Measurements from ENCODE around the gene ZRSR2.
"Not testable (repeated sequence)": the region's sequence is repeated elsewhere in the genome, so short reads cannot be mapped to it uniquely, and the experiment has no call there.

Gene ZRSR2
- long read RNA-seq, donor 1: 0 reads
- long read RNA-seq, donor 2: 0 reads
- long read RNA-seq, donor 3, partial matches to known transcripts: 0 of 2 reads
- long read RNA-seq, donor 3, other reads (novel, unspliced or antisense): 0 of 2 reads
- long read RNA-seq, donor 4, partial matches to known transcripts: 0 of 1 reads
- long read RNA-seq, donor 4, other reads (novel, unspliced or antisense): 0 of 1 reads
- long read RNA-seq, donor 5, partial matches to known transcripts: 0 of 2 reads
- long read RNA-seq, donor 5, other reads (novel, unspliced or antisense): 0 of 2 reads
- long read RNA-seq, donor 6, partial matches to known transcripts: 0 of 1 reads
- long read RNA-seq, donor 6, other reads (novel, unspliced or antisense): 0 of 1 reads
- long read RNA-seq, donor 7, partial matches to known transcripts: 5 of 31 reads
- long read RNA-seq, donor 7, other reads (novel, unspliced or antisense): 24 of 31 reads
- long read RNA-seq, donor 8, partial matches to known transcripts: 0 of 3 reads
- long read RNA-seq, donor 8, other reads (novel, unspliced or antisense): 0 of 3 reads

DNA sequence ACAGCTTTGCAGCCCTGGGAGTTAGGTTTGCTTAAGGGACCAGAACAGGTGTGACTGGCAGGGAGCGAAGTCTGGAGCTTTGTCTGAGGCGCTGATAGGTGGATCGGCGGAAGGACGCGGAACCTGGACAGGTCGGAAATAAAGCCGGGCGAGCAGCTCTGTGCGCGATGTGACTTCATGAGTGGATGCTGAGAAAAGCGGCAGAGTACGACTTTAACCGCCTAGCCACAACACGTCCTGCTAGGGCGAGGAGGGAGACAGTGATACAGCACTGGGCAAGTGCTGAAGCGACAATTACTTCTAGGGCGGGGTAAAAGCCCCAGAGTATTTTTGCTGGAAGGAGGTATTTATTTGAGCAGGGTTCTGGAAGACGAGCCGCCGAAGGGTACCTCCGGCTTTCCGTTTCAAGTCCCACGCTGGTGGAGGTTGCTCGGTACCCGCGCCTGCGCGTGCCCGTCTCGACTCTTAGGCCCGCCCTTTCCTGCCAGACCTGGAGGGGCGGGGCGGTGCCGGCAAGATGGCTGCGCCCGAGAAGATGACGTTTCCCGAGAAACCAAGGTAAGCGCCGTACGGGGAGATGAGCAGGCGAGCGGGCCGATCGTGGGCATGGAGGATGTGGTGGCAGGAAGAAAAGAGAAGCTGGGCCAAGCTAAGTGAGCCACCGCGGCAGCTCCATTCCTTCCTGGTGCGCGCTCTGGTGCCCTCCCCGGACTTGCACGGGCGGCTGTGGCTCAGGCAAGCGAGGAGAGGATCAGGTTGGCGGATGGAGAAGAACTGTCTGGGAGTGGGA is at the start of gene ZRSR2:
ZRSR2 (plus strand) TSS at position 506 of the 790 bp plus-strand sequence; CDS start at position 518, 12 bp downstream.
- peak; percentile 83 for DNase-seq

DNA sequence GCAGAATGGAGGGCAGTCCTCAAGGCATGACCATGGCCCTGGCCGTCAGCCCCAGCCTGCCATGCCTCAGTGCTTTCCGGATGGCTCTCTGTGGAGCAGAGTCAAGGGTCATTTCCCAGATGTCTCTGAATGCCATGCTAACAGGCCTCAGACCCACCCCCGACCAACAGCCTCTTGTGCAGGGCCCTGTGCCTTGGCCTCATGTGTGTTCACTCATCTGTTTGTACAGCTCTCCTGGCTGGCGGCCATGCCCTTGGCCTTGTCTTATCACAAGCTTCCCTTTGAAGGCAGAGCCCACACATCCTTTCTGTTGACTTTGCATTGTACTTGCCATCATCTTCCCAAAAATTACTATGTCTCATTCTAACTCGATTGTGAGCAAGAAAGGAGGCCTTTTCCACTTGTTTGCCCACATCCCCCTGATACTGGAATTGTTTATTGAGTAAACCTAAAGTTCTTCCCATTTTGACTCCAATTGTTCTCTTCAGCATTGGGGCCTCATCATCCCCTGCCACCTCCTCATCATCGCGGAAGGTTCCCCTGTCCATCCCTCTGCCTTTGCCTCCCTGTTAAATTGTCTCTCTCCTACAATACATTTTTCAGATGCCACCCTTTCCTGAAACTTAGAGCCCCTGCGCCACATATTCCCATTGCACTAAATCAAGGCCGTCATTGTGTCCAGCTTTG is 46.0 kb upstream of the ZRSR2 start:
- no peak for DNase-seq

DNA sequence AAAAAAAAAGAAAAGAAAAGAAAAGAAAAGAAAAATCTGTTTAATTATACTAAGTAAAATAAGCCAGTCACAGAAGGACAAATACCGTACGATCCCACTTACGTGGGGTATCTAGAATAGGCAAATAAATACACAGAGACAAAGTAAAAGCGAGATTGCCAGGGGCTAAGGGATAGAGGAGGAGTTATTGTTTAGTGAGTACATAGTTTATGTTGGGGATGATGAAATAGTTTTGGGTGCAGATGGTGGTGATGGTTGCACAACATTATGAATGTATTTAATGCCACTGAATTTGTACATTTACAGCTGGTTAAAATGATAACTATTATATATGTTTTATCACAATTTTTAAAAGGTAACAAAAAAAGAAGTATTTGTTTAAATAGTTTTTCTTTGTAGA is 45.1 kb upstream of the ZRSR2 start:
- no peak for DNase-seq

DNA sequence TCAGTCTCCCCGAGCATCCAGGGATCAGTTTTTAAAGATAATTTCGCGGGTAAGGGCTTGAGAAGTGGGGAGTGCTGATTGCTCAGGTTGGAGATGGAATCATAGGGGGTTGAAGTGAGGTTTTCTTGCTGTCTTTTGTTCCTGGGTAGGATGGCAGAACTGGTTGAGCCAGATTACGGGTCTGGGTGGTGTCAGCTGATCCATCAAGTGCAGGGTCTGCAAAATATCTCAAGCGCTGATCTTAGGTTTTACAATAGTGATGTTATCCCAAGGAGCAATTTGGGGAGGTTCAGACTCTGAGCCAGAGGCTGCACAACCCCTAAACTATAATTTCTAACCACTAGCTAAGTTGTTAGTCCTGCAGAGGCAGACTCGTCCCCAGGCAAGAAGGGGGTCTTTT is 43.6 kb upstream of the ZRSR2 start:
- DNase-seq: not testable (repeated sequence)

DNA sequence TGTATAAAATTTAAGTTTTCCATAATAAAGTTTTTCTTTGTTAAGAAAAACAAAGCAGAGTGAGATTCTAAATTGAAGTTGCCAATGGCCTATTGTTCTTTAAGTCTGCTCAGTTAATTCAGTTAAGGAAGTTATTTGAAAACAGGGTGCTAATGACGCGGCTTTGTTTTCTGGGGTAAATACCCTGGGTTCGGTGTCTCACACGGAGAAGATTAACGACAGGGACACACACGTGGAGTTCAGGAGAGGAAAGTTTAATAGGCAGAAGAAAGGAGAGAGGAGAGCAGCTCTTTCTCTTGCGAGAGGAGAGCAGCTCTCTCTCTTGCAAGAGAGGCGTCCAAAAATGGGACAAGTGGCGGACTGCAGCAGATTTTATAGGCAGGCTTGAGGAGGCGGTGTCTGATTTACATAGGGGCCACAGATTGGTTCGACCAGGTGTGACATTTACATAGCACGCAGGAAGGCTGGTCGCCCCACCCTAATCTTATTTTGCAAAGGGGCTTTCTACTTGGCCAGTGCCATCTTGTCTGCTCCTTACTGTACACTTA is 42.6 kb upstream of the ZRSR2 start:
- DNase-seq: no peak

DNA sequence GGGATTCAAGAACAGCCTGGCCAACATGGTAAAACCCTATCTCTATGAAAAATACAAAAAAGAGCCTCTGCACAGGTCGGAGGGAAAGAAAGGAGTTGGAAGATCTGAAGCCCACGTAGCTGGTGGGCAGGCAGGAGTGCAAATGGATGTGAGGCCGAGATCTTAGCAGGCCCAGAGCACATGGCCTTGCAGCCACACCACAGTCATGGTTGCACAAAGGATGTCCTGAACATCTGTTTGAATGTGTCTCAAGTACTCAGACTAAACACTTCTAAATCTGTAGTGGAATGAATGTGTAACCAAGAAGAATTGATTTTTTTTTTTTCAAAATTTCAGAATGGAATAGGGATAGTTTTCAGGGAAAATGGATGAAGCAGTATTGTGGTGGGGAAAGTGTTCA is 41.4 kb upstream of the ZRSR2 start:
- DNase-seq: no peak

DNA sequence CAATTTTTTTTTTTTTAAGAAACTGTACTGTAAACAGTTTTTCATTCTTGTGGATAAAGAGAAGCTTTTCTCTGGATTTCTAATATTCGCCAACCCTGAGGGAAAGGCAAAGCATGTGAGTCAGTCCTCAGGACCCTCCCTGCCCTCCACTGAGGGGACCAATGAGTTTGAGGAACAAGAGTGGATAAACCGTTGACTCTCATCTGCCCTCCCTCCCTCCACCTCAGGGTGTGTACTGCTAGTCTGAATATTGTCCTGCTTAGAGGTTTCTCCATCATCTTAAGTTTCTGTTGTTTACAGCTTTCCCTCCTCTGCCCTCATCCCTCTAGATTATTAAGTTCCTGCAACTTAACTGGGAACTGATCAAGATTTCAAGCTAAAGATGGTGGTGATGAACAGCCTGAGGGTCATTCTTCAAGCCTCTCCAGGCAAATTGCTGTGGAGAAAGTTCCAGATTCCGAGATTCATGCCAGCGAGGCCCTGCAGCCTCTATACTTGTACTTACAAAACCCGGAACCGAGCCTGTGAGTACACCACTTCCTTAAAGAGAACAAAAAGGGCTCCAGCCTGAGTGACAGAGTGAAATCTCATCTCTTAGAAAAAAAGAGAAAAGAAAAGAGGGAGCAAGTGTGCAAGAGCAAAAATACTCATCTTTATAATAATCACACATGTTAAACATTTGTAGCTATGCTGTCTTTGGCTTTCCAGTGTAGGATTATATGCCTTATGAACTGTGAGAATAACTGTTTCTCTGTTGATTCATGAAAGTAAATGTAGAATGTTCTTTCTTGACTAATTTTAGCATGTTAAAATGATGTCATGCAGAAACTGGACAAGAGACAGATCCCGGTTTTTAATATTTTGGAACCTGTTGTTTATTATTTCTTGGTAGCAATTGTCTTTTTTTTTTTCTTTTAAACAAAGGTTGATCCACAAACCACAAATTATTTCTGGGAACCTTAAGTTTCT is 40.4 kb upstream of the ZRSR2 start:
- DNase-seq: no peak

- no peak for DNase-seq
Observed at GRCh38 chrX:15750611-15751154, 39.6 kb upstream of the ZRSR2 start.

GRCh38 chrX:15751155-15751819 is 39.0 kb upstream of the ZRSR2 start:
- DNase-seq: no peak

GRCh38 chrX:15755091-15755490 is 35.2 kb upstream of the ZRSR2 start:
- no peak for DNase-seq

DNA sequence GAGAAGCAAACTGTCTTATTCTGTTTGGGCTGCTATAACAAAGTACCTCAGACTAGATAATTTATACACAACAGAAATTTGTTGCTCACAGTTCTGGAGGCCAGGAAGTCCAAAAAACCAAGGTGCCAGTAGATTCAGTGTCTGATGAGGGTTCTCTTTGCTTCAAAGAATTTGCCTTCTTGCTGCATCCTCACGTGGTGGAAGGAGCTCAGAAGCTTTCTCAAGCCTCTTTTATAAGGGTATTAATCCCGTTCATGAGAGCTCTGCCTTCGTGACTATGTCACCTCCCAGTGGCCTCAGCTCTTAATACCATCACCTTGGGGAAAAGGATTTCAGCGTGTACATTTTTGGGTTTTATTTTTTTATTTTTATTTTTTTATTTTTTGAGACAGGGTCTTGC is 32.1 kb upstream of the ZRSR2 start:
- no peak for DNase-seq

- not testable (repeated sequence) for DNase-seq
Observed at GRCh38 chrX:15759886-15760285, 30.4 kb upstream of the ZRSR2 start.

DNA sequence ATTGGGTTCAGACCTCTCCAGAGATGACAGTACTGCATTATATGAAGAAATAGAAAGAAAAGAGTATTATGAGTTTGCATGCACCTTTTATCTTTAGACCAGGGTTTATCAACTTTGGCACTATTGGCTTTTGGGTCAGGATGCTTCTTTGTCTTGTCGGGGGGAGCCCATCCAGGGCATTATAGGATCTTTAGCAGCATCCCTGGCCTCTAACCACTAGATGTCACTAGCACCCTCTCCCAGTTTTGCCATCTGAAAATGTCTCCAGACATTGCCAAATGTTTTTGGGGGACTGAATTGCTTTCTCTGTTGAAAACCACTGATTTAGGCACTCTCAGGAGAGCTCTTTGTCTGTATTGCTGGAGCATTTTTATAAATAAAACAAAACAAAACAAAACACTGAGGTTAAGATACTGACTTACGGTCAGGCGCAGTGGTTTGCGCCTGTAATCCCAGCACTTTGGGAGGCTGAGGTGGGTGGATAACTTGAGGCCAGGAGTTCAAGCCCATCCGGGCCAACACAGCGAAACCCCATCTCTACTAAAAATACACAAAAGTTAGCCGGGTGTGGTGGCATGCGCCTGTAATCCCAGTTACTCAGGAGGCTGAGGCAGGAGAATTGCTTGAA is 28.6 kb upstream of the ZRSR2 start:
- no peak for DNase-seq

DNA sequence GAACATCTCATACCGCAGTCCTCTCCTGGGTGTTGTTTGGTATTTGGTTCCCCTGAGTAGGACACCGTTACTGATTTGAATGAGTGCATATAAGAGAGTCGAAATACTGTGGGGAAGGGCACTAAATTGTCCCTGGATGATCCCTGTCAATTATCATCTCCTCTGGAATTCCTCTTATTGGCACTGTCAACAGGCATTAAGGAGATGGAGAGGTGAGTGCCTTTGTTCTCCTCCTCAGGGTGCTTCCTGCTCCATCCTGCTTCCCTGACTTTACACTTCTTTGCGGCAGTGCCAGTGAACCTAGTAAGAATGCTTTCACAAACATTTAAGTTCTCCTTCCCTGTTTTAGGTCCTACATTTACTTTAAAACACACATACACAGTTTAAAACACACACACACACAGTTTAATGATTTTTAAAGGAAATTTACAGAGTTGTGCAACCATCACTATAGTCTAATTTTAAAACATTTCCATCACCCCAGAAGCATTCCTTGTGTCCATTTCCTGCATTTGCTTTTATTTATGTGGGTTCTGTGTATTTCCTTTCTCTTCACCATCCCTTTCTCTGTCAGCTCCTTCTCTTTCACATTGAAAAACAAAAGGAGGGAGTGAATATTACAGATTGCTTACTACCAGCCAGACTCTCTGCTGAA is 20.9 kb upstream of the ZRSR2 start:
- DNase-seq: no peak

DNA sequence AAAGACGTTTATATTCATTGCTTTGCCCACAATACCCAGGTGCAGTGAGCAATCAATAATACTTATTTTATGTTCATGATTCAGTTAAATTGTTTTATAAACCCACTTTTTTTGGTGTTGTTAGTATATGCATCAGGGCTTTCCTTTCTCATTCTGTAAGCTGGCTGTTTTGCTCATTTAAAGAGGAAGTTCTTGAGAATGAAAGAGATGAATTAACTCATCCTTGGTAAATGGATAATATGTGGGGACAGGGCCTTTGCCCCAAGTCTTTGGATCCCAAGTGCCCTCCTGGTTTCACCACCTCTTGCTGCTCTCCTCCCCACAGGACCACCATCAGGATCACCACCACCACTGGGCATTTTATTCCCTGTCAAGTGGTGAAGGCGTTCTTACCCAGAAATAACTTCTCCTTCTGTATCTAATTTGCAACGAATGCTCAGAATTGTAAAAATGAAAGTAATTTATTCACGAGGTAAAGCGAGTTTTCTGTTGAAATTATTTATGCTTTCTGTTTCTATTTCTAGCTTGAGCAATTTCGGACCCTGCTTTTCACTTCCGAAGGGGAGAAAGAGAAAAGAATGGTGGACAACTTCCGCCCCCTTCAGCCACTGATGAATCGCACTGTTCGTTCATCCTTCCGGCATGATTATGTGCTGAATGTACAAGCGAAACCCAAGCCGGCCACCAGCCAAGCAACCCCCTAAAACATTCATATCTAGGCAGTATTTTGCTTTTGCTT is 8.2 kb upstream of the ZRSR2 start:
- DNase-seq: no peak

DNA sequence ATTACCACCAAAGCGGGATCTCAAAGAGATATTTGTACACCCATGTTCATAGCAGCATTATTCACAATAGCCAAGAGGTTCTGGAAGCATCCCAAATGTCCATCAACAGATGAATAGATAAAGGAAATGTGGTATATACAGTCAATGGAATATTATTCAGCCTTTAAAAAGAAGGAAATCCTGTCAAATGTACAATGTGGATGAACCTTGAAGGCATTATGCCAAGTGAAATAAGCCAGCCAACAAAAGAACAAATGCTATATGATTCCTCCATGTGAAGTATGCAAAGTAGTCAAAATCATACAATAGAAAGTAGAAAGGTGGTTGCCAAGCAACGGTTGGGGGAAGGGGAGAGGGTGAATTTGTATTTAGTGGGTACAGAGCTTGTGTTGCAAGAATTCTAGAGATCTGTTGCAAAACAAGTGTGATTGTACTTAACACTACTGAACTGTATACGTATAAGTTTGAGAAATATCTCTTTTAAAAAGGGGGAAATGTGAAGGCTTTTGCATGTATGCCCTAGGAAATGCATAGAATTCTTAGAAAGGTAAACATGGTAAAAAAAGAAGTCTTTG is 5.0 kb upstream of the ZRSR2 start:
- DNase-seq: no peak

DNA sequence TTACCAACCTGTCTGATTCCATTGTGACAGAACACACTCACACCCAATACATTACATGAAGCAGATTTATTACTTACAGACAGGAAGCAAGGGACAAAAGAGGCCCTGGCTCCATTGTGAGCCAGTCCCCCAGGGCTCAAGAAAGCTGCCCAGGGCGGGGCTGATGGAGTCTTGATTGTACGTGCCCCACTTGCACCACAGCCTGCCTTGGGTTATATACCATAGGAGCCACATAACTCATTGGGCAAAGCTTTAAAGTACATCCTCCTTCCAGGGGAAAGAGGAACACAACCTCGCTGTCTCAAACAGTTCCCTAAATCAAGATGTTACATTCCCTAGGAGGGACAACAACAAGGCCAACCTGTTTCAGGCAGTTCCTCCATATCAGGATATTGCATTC is 3.4 kb upstream of the ZRSR2 start:
- DNase-seq: no peak

DNA sequence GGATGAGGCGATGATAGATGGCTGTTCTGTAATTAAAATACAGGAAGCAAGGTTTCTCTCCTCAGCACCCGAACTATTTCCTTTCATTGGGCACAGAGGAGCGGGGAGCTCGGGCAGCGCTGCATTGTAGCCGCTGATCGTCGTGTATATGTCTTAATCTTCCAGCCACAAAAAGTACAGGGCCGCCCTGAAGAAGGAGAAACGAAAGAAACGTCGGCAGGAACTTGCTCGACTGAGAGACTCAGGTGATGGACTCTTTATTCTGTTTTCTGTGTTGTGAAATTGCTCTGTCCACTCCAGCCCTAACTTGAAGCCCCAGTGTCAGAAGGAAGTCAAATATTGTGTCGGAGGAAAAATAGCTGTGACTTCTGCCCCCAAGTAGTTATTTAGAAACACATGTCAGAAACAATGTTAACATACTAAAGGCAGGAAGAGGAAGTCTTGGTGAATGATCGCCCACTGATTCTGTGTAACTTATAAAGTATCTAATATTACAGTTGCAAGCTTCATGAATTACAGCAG is 546 bp downstream of the ZRSR2 start:
- no peak for DNase-seq
